GM21786 (cell line): ENCODE data around the gene NBPF20.
"Not testable (repeated sequence)": the region's sequence is repeated elsewhere in the genome, so short reads cannot be mapped to it uniquely, and the experiment has no call there.

Source experiments
- ATAC-seq: cut with Tn5 transposase; IDR thresholded peaks from one replicate; pipeline ENCODE4 v1.9.1; 2021; ENCODE audit not compliant: unreplicated experiment

NBPF20 gene

GRCh38 chr1:145424612-145425435 is 579 bp downstream of the NBPF20 start:
- peak; percentile 59 for ATAC-seq

GRCh38 chr1:145415149-145415548 is 10.3 kb downstream of the NBPF20 start:
- not testable (repeated sequence) for ATAC-seq

GRCh38 chr1:145407266-145407665 is 18.1 kb downstream of the NBPF20 start:
- ATAC-seq = not testable (repeated sequence)

DNA sequence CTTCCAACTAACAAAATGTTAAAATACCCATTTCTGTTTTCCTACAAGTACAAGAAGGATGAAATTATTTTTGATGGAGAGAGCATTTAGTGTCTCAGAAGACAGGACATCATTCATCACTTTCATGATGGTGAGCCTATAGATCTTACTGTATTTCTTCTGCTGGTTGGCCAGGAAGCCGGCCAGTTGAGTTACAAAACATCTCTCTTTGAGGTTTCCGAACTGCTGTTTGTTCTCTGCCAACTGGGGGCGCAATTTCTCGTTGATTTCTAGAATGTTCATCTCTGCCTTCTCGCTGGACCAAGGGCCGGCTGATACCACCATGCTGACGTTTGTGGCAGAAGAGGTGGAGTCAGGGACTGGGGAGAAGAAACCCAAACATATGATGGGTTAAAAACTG is 20.5 kb downstream of the NBPF20 start:
- ATAC-seq = not testable (repeated sequence)

GRCh38 chr1:145400701-145401100 is 24.7 kb downstream of the NBPF20 start:
- not testable (repeated sequence) for ATAC-seq
